GM18505 (cell line): ENCODE data around the gene NGEF.

Experiments used
- ATAC-seq: cut with Tn5 transposase; IDR thresholded peaks from one replicate; pipeline ENCODE4 v1.9.1; 2021; ENCODE audit not compliant: unreplicated experiment
- POLR2A ChIP-seq: IDR thresholded peaks from 4 replicates; pipeline ENCODE4 v1.6.1; 2011; ENCODE audit warnings: borderline replicate concordance; ENCODE audit not compliant: insufficient read depth, insufficient read length; ENCODE audit errors: extremely low read depth

The NGEF gene

DNA sequence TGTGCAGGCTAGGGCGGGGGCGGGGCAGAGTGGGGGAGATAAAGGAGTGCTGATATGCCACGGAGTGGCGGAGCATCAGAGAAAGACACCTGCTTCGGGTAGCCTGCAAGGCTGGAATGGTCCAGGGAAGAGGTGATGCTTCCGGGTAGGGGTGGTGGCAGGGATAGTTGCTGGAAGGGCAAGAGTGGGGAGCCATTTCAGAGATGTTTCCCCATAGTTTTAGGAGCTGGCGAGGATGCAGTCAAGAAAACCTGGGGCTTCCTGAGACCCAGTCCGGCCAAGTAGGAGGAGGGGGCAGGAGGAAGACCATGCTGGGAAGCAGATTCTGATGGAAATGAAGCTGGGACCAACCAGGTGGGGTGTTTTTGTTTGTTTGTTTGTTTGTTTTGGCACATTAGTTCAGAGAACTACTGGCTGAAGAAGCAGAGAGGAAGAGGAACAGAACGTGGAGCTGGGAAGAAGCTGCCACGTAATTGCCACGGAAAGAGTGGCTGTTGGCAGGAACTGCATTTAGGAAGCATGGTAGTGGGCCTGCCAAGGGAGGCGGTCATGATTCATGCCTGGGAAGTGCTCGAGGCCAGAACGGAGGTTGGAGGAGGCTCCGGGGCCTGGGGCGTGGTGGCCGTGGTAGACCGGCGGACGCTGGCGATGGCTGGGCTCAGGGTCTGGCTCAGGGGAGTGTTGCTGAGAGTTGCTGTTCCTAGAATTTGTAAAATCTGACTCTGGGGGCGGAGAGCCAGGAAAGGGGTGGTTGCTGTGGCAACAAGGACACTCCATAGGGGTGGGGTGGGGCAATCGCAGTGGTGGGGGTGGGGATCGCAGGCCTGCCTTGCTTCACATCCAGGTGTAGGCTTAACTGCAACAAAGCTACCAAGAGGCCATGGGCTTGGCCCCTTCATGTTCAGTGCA, 38.4 kb upstream of the NGEF start:
- no peak for ATAC-seq
- TF ChIP-seq POLR2A = no peak

DNA sequence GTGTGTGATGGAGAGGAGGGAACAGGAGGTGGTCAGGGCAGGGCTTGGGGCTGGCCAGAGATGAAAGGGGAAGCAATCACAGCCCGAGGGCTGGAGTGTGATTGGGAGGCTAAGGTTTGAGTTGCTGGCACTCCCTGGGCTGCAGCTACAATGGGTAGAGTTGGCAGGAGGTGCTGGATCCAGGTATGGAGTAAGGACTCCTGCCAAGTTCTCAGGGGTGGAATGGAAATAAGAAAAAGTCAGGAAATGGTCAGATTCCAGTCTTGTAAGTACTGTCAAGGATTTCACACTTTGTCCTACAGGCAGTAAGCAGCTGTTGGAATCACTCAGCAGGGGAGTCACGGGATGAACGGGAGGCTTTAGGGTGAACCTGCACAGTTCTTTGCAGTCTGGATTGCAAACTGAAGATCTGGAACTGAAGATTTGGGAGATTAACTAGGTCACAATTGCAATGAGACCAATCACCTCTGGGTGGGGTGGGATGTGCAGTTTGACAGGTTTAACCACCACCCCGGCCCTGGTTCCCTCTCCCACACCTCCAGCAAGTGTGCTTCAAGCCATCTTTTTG, 36.2 kb upstream of the NGEF start:
- TF ChIP-seq POLR2A = no peak
- no peak for ATAC-seq

DNA sequence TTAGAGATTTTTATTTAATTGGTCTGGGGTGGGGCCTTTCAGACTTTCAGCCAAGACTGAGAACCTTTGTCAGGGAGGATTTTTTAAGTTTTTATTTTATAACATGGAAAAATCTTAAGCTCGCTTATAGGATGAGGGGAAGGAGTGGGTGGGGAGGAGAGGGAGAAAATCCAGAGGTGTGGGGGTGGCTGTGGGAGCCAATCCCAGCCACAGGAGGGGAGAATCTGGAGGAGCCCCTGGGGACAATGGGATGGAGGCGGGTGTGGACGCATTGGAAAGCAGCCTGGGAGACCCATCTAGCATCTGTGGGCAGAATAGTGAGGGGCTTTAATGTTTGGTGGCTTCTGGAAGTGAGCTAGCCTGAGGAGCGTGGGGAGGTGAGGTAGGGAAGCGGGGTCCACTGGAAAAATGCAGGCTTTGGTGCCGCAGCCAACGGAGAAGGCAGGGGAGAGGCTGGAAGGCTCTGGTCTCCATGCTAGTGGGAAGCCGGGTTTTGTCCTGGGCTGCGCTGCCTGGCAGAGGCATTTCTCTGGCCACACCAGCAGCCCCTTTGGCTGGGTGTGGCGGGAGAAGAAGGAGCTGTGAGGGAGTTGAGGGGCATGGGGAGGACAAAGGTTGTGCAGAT, 35.6 kb upstream of the NGEF start:
- ATAC-seq = no peak
- TF ChIP-seq POLR2A = no peak

DNA sequence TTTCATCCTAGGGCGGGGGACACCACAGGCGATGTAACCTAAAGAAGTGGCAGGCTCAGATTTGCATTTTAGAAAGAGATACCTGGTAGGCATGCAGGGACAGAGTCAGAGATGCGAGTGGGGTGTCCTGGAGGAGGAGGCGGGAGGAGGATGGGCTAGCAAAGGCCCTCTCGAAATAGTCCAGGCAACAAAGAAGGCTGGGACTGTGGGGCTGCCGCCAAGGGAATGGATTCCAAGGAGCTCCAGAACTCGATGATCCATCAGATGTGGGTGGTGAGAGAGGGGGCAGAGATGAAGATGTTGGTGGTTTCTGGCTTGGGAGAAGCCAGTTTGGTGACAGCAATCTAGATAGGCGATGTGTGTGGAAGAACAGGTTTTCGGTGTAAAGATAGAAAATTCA, 34.6 kb upstream of the NGEF start:
- no peak for TF ChIP-seq POLR2A
- no peak for ATAC-seq

DNA sequence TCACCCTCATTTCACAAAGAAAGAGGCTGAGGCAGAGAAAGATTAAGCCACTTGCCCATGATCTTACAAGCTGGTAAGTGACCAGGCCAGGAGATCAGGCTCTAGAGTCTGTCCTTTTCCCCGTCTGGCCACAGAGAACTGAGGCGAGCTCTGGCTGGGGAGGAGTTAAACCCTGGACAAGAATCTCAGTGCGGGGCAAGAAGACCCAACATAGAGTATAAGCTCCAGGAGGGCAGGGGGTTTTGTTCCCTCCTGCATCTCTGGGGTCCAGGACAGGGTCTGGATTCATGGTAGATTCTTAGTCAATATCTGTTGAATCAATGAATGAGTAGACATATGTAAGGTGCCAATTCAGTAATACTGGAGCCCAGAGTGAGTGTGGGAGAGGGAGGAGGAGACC, 34.1 kb upstream of the NGEF start:
- no peak for ATAC-seq
- no peak for TF ChIP-seq POLR2A

DNA sequence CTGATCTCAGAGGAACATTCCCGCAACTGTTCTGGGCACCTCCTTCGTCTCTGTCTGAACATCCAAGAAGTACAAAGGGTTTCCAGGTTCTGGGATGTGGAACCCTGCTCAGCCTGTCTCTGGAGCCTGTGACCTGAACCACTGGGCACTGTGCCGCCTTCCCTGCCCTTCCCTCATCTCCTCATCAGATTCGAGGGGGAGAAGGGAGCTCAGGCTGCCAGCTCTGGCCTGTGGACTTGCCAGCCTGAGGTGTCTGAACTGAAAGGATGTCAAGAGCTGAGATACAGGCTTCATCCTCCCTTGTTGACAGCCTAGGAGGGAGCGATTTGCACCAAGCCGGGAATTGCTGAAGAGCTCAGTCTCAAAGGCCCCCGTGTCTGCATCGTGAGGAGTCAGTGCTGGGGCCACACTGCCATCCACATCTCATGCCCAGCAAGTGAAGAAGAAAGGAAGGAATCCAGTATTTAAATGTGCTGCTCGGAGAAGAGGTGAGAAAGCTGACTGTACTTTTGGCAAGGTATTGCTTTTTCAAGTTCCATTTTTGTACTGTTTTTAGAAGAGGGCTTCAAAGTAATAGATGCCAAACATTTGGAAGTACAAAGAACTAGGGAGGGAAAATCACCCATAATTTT, 32.0 kb upstream of the NGEF start:
- no peak for TF ChIP-seq POLR2A
- no peak for ATAC-seq

DNA sequence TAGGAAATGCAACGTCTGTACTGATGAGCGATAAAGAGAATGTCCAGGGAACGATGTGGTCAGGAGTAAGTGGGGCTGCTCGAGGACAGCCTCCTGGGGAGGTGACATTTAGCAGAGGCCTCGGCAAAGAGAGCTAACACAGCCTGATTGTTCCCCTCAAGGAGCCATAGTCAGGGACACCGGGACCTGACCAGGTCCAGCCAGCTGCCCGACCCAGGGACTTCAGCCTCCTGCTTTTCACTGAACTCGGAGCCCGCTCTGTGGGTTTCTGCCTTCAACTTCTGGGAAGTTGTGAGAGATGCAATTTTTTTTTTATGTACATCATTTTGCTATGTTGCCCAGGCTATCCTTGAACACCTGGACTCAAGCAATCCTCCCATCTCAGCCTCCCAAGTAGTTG, 29.5 kb upstream of the NGEF start:
- no peak for TF ChIP-seq POLR2A
- no peak for ATAC-seq

DNA sequence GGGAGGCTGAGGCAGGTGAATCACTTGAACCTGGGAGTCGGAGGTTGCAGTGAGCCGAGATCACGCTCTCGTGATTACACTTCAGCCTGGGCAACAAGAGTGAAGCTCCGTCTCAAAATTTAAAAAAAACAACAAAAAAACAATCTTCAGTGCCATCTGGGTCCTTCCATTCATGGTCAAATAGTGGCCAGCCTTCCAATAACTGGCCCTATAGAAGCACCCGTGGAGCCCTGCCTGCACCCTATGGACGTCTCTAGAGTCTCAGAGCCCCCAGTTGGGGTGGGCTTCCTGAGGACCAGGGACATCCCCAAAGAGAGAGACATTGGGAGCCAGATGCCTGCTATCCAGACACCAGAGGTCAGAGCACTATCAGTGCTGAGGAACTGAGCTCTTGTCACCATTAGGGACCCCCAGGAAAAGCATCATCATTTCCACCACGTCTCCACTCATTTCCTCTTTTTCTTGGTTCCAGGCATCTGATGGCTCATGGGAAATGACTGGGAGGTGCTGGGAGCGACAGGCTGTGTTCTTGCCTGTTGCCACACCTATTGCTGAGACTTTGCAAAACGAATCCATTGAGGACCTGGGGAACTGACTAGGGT, 28.8 kb upstream of the NGEF start:
- ATAC-seq = no peak
- TF ChIP-seq POLR2A = no peak

DNA sequence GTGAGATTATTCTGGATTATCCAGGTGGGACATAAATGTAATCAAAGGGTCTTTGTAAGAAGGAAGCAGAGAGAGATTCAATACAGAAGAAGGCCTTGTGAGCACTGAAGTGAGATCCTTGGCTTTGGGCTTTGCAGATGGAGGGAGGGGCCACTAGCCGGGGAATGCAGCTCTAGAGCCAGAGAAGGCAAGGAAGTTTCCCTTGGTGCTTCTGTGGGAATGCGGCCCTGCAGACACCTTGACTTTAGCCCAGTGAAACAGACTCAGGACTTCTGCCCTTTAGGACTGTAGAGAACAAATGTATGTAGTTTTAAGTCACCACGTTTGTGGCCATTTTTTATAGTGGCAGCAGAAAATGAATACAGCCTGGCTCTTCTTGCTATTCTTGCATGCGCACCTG, 27.5 kb upstream of the NGEF start:
- TF ChIP-seq POLR2A = no peak

DNA sequence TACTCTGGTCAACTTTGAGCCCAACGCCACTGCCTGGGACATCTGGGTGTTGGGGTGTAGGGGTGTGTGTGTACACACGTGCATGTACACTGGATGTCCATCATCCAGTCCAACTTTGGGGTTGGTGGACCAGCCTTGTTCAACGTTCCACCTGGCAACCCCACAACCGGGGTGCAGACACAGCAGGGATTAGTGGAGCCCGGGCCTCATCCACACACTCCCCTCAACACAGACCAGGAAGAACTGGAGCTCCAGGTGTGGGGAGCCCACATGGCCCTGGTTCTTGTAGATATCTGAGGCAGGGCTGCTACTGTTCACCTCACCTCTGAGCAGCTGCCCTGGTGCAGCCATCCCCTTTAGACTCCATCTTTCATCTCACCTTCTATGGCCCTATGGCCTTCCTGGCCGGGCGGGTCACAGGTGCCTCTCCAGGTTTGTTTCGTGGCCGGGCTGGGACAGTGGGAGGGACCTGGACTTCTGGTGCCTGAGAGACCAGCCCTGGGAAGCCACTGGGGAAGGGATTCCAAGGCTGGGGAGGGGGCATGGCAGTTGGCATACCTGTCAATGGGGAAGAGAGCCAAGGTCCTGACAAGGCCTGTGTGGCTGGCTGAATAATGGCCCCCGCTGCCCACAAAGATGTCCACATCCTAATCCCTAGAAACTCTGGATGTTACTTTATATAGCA, 26.9 kb upstream of the NGEF start:
- ATAC-seq = no peak
- no peak for TF ChIP-seq POLR2A

More for the DNA sequence above, 27.5 kb upstream of the NGEF start:
- no peak for ATAC-seq

DNA sequence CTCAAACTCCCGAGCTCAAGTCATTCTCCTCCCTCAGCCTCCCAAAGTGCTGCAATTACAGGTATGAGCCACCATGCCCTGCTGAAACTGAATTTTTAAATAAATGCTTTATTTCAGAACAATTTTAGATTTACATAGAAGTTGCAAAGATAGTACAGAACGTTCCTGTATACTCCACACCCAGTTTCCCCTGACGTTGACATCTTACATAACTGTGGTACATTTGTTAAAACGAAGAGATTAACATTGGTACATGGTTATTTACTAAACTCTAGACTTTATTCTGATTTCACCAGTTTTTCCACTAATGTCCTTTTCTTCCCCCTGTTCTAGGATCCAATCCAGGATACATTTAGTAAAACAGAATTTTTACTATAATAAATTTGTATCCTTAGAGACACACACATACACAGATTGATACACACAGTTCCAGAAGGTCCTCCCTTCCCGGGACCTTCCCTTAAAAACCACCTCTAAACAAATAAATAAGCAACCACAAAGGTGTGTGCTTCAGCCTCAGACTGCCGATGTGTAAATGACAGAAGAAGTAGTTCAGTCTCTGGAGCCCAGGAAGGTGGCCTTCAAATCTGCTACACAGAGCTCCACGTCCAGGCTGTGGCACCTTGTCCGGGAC, 26.3 kb upstream of the NGEF start:
- no peak for TF ChIP-seq POLR2A
- ATAC-seq = no peak

DNA sequence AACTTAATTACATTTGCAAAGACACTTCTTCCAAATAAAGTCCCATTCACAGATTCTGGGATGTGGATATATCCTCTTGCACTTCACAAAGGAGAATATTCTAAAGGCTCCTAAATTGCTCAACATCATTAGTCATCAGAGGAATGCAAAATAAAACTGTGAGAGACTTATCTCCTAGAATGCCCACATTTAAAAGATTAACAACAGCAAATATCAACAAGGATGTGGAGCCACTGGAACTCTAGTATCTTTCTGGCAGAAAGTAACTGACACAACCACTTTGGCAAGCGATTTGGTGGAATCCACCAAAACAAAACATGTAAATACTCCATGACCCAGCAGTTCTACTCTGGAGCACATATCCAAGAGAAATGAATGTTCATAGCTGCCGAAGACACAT, 24.0 kb upstream of the NGEF start:
- no peak for ATAC-seq
- no peak for TF ChIP-seq POLR2A
